Medulla oblongata (tissue), 1 donor: ENCODE results near the gene MUC5B.
"Not testable (repeated sequence)": the region's sequence is repeated elsewhere in the genome, so short reads cannot be mapped to it uniquely, and the experiment has no call there.

Source experiments
- DNase-seq: peaks from one replicate; pipeline ENCODE4 v3.0.0-alpha.2; 2015; ENCODE audit errors: extremely low spot score

MUC5B gene

GRCh38 chr11:1203505-1204271 is 19.2 kb upstream of the MUC5B start:
- no peak for DNase-seq

GRCh38 chr11:1204381-1205101 is 18.3 kb upstream of the MUC5B start:
- no peak for DNase-seq

- no peak for DNase-seq
These were observed 17.5 kb upstream of the MUC5B start for GRCh38 chr11:1205121-1205986.

- no peak for DNase-seq
These were observed 16.9 kb upstream of the MUC5B start for GRCh38 chr11:1205987-1206331.

GRCh38 chr11:1206391-1207271 is 16.2 kb upstream of the MUC5B start:
- no peak for DNase-seq

- DNase-seq: no peak
These were observed 15.3 kb upstream of the MUC5B start for GRCh38 chr11:1207401-1208143.

- no peak for DNase-seq
These were observed 14.8 kb upstream of the MUC5B start for GRCh38 chr11:1208144-1208393.

GRCh38 chr11:1208394-1209261 is 14.2 kb upstream of the MUC5B start:
- DNase-seq: no peak

GRCh38 chr11:1209371-1210057 is 13.4 kb upstream of the MUC5B start:
- DNase-seq: no peak

- no peak for DNase-seq
These were observed 11.0 kb upstream of the MUC5B start for GRCh38 chr11:1211838-1212237.

GRCh38 chr11:1215826-1216225 is 7.0 kb upstream of the MUC5B start:
- DNase-seq: not testable (repeated sequence)

GRCh38 chr11:1217151-1217550 is 5.7 kb upstream of the MUC5B start:
- no peak for DNase-seq

GRCh38 chr11:1218256-1218787 is 4.5 kb upstream of the MUC5B start:
- no peak for DNase-seq

GRCh38 chr11:1218788-1219445 is 3.9 kb upstream of the MUC5B start:
- DNase-seq: no peak

- DNase-seq: no peak
These were observed 3.4 kb upstream of the MUC5B start for GRCh38 chr11:1219446-1219833.

- no peak for DNase-seq
These were observed 2.7 kb upstream of the MUC5B start for GRCh38 chr11:1219834-1220815.

- no peak for DNase-seq
These were observed 1.7 kb upstream of the MUC5B start for GRCh38 chr11:1220941-1221721.
